ENCODE results near the gene TTLL9.
"Not testable (repeated sequence)": the region's sequence is repeated elsewhere in the genome, so short reads cannot be mapped to it uniquely, and the experiment has no call there.

TTLL9 gene

GRCh38 chr20:31869942-31870725 is at the start of gene TTLL9, which contains the start of gene DUSP15:
TSS of gene TTLL9 (plus strand) at chr20:31870634. CDS start at chr20:31871127, 493 bp downstream.
TSS of gene DUSP15 (minus strand) at chr20:31870527. CDS start at chr20:31870337, 190 bp downstream.
- peak; percentile 68 for DNase-seq

GRCh38 chr20:31821427-31821826 is 49.0 kb upstream of the TTLL9 start:
- no peak for DNase-seq

GRCh38 chr20:31822421-31823330 is 47.8 kb upstream of the TTLL9 start:
- DNase-seq, result peak; percentile 87

GRCh38 chr20:31823360-31824124 is 46.9 kb upstream of the TTLL9 start:
- peak; percentile 29 for DNase-seq

GRCh38 chr20:31824125-31824485 is 46.3 kb upstream of the TTLL9 start:
- no peak for DNase-seq

- DNase-seq, result no peak
These were observed 45.7 kb upstream of the TTLL9 start for GRCh38 chr20:31824554-31825313.

- no peak for DNase-seq
These were observed 44.4 kb upstream of the TTLL9 start for GRCh38 chr20:31826074-31826473.

- no peak for DNase-seq
These were observed 43.4 kb upstream of the TTLL9 start for GRCh38 chr20:31827059-31827458.

GRCh38 chr20:31828016-31828415 is 42.4 kb upstream of the TTLL9 start:
- DNase-seq, result not testable (repeated sequence)

GRCh38 chr20:31829731-31830130 is 40.7 kb upstream of the TTLL9 start:
- no peak for DNase-seq

GRCh38 chr20:31830406-31830981 is 39.9 kb upstream of the TTLL9 start:
- no peak for DNase-seq

GRCh38 chr20:31831211-31831610 is 39.2 kb upstream of the TTLL9 start:
- no peak for DNase-seq

GRCh38 chr20:31831771-31832306 is 38.6 kb upstream of the TTLL9 start:
- no peak for DNase-seq

GRCh38 chr20:31833130-31833930 is 37.1 kb upstream of the TTLL9 start:
- peak; percentile 73 for DNase-seq

GRCh38 chr20:31833931-31834521 is 36.4 kb upstream of the TTLL9 start:
- DNase-seq, result no peak

GRCh38 chr20:31835554-31835953 is 34.9 kb upstream of the TTLL9 start:
- peak; percentile 77 for DNase-seq

GRCh38 chr20:31835977-31836852 is 34.2 kb upstream of the TTLL9 start:
- peak; percentile 95 for DNase-seq

GRCh38 chr20:31836853-31837608 is 33.4 kb upstream of the TTLL9 start:
- DNase-seq, result no peak

Data from DMS53 (cell line).